Neural progenitor cell (in vitro differentiated cells): Measurements from ENCODE around the gene ROR2. TPM values are rescaled to one million over a fixed set of nuclear protein-coding genes. Genes with fewer than 3 reads are reported as not detected.

ENCODE experiments used
- DNase-seq: peaks from one replicate; pipeline ENCODE4 v3.0.0-alpha.2; 2016; ENCODE audit warnings: low spot score
- H2AFZ ChIP-seq: fragments of 200-600 bp; sonication (generic); replicated peaks from 2 replicates; pipeline ENCODE4 v1.6.1; 2016; ENCODE audit warnings: antibody characterized with exemption
- H3F3A ChIP-seq: fragments of 200-600 bp; sonication (generic); 2 replicates; pipeline ENCODE4 v1.6.1; 2016; ENCODE audit warnings: antibody characterized with exemption, low read depth
- H3K27ac ChIP-seq: fragments of 200-600 bp; sonication (generic); 2 replicates; pipeline ENCODE4 v1.5.1; 2016; ENCODE audit warnings: mild to moderate bottlenecking
- H3K27me3 ChIP-seq: fragments of 200-600 bp; sonication (generic); 2 replicates; pipeline ENCODE4 v1.6.1; 2016; ENCODE audit warnings: mild to moderate bottlenecking, moderate library complexity
- H3K36me3 ChIP-seq: fragments of 200-600 bp; sonication (generic); 2 replicates; pipeline ENCODE4 v1.5.1; 2016
- H3K4me1 ChIP-seq: fragments of 200-600 bp; sonication (generic); 2 replicates; pipeline ENCODE4 v1.6.1; 2016; ENCODE audit warnings: mixed run types
- H3K4me2 ChIP-seq: fragments of 200-600 bp; sonication (generic); 2 replicates; pipeline ENCODE4 v1.6.1; 2016
- H3K4me3 ChIP-seq: fragments of 200-600 bp; sonication (generic); 2 replicates; pipeline ENCODE4 v1.5.1; 2016
- H3K79me2 ChIP-seq: fragments of 200-600 bp; sonication (generic); 2 replicates; pipeline ENCODE4 v1.6.1; 2016; ENCODE audit warnings: low read depth
- H3K9ac ChIP-seq: fragments of 200-600 bp; sonication (generic); 2 replicates; pipeline ENCODE4 v1.6.1; 2016
- H3K9me3 ChIP-seq: fragments of 200-600 bp; sonication (generic); 2 replicates; pipeline ENCODE4 v1.5.1; 2016; ENCODE audit warnings: low read depth
- H4K20me1 ChIP-seq: fragments of 200-600 bp; sonication (generic); 2 replicates; pipeline ENCODE4 v1.6.1; 2016; ENCODE audit warnings: low read depth
- H3K27ac Mint-ChIP-seq: 3 replicates; pipeline ENCODE4 v1.8.0; 2021; ENCODE audit warnings: mixed read lengths
- H3K27me3 Mint-ChIP-seq: 2 replicates; pipeline ENCODE4 v1.8.0; 2022; ENCODE audit warnings: low read depth, mild to moderate bottlenecking, inconsistent platforms, moderate library complexity, mixed read lengths; ENCODE audit not compliant: insufficient read depth
- H3K36me3 Mint-ChIP-seq: 3 replicates; pipeline ENCODE4 v1.8.0; 2021; ENCODE audit warnings: mixed read lengths
- H3K4me1 Mint-ChIP-seq: 3 replicates; pipeline ENCODE4 v1.8.0; 2021; ENCODE audit warnings: mixed read lengths
- H3K4me3 Mint-ChIP-seq: 3 replicates; pipeline ENCODE4 v1.8.0; 2021; ENCODE audit warnings: mild to moderate bottlenecking, moderate library complexity, mixed read lengths
- H3K9me3 Mint-ChIP-seq: 3 replicates; pipeline ENCODE4 v1.8.0; 2020; ENCODE audit warnings: mixed read lengths
- CTCF ChIP-seq: fragments of 200-600 bp; sonication (generic); IDR thresholded peaks from 2 replicates; pipeline ENCODE4 v1.5.1; 2017; ENCODE audit warnings: antibody characterized with exemption, mild to moderate bottlenecking
- EZH2 ChIP-seq: fragments of 200-600 bp; sonication (generic); IDR thresholded peaks from 2 replicates; pipeline ENCODE4 v1.6.1; 2017; ENCODE audit warnings: antibody characterized with exemption, mild to moderate bottlenecking, moderate library complexity
- EZH2phosphoT487 ChIP-seq: fragments of 200-600 bp; sonication (generic); IDR thresholded peaks from 2 replicates; pipeline ENCODE4 v1.6.1; 2017; ENCODE audit warnings: antibody characterized with exemption
- total RNA-seq: library from RNA; depleted of rRNA; stranded (reverse); fragments of >200 nt; gene quantifications from 2 replicates; pipeline ENCODE4 v1.2.3, GENCODE V29; 2015; ENCODE audit warnings: low replicate concordance

ROR2 gene
- total RNA-seq, 1 donor from 2014 or later: 20.1 TPM

GRCh38 chr9:91919621-91920020, 30.4 kb downstream of the ROR2 start:
- Histone ChIP-seq H3K79me2 (peaks cover 71% of the 10 kb centered on the region), H3K27me3 (no peaks in the 10 kb centered on the region), H3K9me3 (no peaks in the 10 kb centered on the region), H2AFZ (no peak overlapping the region), H3K4me2 (no peak overlapping the region), H3K36me3 (no peaks in the 10 kb centered on the region), H4K20me1 (peaks cover 73% of the 10 kb centered on the region), H3K27ac (no peak overlapping the region), H3K9ac (no peak overlapping the region), H3K4me1 (peaks cover 28% of the 10 kb centered on the region), H3F3A (peaks cover 9% of the 10 kb centered on the region), H3K4me3 (no peak overlapping the region)
- Mint-ChIP-seq H3K27me3 (no peaks in the 10 kb centered on the region), H3K36me3 (peaks cover 13% of the 10 kb centered on the region), H3K27ac (no peak overlapping the region), H3K9me3 (peaks cover 7% of the 10 kb centered on the region), H3K4me1 (peaks cover 50% of the 10 kb centered on the region), H3K4me3 (no peak overlapping the region)
- DNase-seq: no peak
- TF ChIP-seq EZH2phosphoT487: no peak
- TF ChIP-seq EZH2: no peak
- TF ChIP-seq CTCF: no peak

GRCh38 chr9:91917436-91917835, 32.6 kb downstream of the ROR2 start:
- Mint-ChIP-seq H3K27me3 (no peaks in the 10 kb centered on the region), H3K9me3 (no peaks in the 10 kb centered on the region), H3K27ac (no peak overlapping the region), H3K4me3 (no peak overlapping the region), H3K36me3 (peaks cover 11% of the 10 kb centered on the region), H3K4me1 (peaks cover 43% of the 10 kb centered on the region)
- Histone ChIP-seq H3K27me3 (no peaks in the 10 kb centered on the region), H3K27ac (no peak overlapping the region), H3F3A (peaks cover 9% of the 10 kb centered on the region), H3K4me1 (peaks cover 28% of the 10 kb centered on the region), H2AFZ (no peak overlapping the region), H3K79me2 (peaks cover 61% of the 10 kb centered on the region), H3K4me2 (no peak overlapping the region), H3K36me3 (no peaks in the 10 kb centered on the region), H3K9ac (no peak overlapping the region), H3K9me3 (no peaks in the 10 kb centered on the region), H4K20me1 (peaks cover 65% of the 10 kb centered on the region), H3K4me3 (no peak overlapping the region)
- no peak for DNase-seq
- TF ChIP-seq EZH2phosphoT487 (no peak), CTCF (no peak), EZH2 (no peak)

- H3K36me3 ChIP-seq: no peaks in the 10 kb centered on the region
- Mint-ChIP-seq H3K4me1 (peaks cover 37% of the 10 kb centered on the region), H3K27ac (peak overlapping the region; percentile 74), H3K36me3 (peaks cover 13% of the 10 kb centered on the region), H3K4me3 (no peak overlapping the region), H3K27me3 (no peaks in the 10 kb centered on the region), H3K9me3 (no peaks in the 10 kb centered on the region)
- peaks cover 19% of the 10 kb centered on the region for H3K4me1 ChIP-seq
- H4K20me1 ChIP-seq: peaks cover 61% of the 10 kb centered on the region
- peaks cover 1% of the 10 kb centered on the region for H3F3A ChIP-seq
- H3K27me3 ChIP-seq: no peaks in the 10 kb centered on the region
- DNase-seq: no peak
- TF ChIP-seq CTCF: no peak
- TF ChIP-seq EZH2phosphoT487: no peak
- TF ChIP-seq EZH2: no peak
- H3K4me3 ChIP-seq: no peak overlapping the region
- H2AFZ ChIP-seq: no peak overlapping the region
- no peak overlapping the region for H3K27ac ChIP-seq
- H3K79me2 ChIP-seq: peaks cover 57% of the 10 kb centered on the region
- no peak overlapping the region for H3K9ac ChIP-seq
- no peaks in the 10 kb centered on the region for H3K9me3 ChIP-seq
- no peak overlapping the region for H3K4me2 ChIP-seq
Measured at GRCh38 chr9:91915524-91916263, 34.3 kb downstream of the ROR2 start.
